IMR-90 (cell line): ENCODE data around the gene EHD4. TPM values are rescaled to one million over a fixed set of nuclear protein-coding genes. Genes with fewer than 3 reads are reported as not detected.

Source experiments
- ATAC-seq: fragments of 200-7000 bp; cut with Tn5 transposase; 2 replicates; pipeline ENCODE4 v1.9.1; 2020; ENCODE audit warnings: low read depth, mild to moderate bottlenecking, moderate library complexity
- BruUV-seq: library from RNA; stranded (reverse); fragments of 400-500 nt; replicated peaks from 2 replicates; lab custom pipeline; 2021; lab: Mats Ljungman, UMichigan
- CTCF ChIA-PET: fragments of 300-600 bp; formaldehyde crosslinking; extraction: SDS; loops from one replicate; lab custom pipeline; 2021; ENCODE audit warnings: antibody characterized with exemption; lab: Yijun Ruan, JAX
- POLR2A ChIA-PET: fragments of 300-600 bp; sonication (Branson Sonifier 250); formaldehyde crosslinking; loops from one replicate; lab custom pipeline; 2022; ENCODE audit warnings: antibody characterized with exemption; ENCODE audit not compliant: unreplicated experiment; lab: Charles Lee
- DNase-seq: peaks from one replicate; pipeline ENCODE4 v3.0.0; 2013
- H2AFZ ChIP-seq: replicated peaks from 2 replicates; pipeline ENCODE3; 2013; ENCODE audit warnings: low read length, mild to moderate bottlenecking; ENCODE audit not compliant: poor library complexity
- H2AK5ac ChIP-seq: 2 replicates; pipeline ENCODE4 v1.6.1; 2013; ENCODE audit warnings: low read depth, low read length, inconsistent platforms
- H2AK9ac ChIP-seq: replicated peaks from 2 replicates; pipeline ENCODE3; 2013; ENCODE audit warnings: mild to moderate bottlenecking, low read depth, low read length, moderate library complexity; ENCODE audit not compliant: poor library complexity
- H2BK120ac ChIP-seq: 2 replicates; pipeline ENCODE4 v1.6.1; 2013; ENCODE audit warnings: low read depth, low read length, inconsistent platforms
- H2BK15ac ChIP-seq: 3 replicates; pipeline ENCODE4 v1.6.1; 2013; ENCODE audit warnings: low read depth, low read length, inconsistent platforms
- H2BK20ac ChIP-seq: 2 replicates; pipeline ENCODE4 v1.6.1; 2013; ENCODE audit warnings: low read depth, mild to moderate bottlenecking, inconsistent platforms, low read length, moderate library complexity
- H2BK5ac ChIP-seq: 2 replicates; pipeline ENCODE4 v1.6.1; 2013; ENCODE audit warnings: mild to moderate bottlenecking, low read depth, low read length, inconsistent platforms; ENCODE audit not compliant: poor library complexity, severe bottlenecking
- H3K14ac ChIP-seq: replicated peaks from 2 replicates; pipeline ENCODE4 v1.6.1; 2013; ENCODE audit warnings: low read depth, low read length, inconsistent platforms
- H3K18ac ChIP-seq: 2 replicates; pipeline ENCODE4 v1.6.1; 2013; ENCODE audit warnings: low read depth, low read length, control low read depth
- H3K23ac ChIP-seq: 2 replicates; pipeline ENCODE4 v1.6.1; 2013; ENCODE audit warnings: low read depth, low read length, inconsistent platforms
- H3K27ac ChIP-seq: 2 replicates; pipeline ENCODE4 v1.5.1; 2013; ENCODE audit warnings: mild to moderate bottlenecking, control low read depth, low read length; ENCODE audit not compliant: insufficient read depth
- H3K27me3 ChIP-seq: 2 replicates; pipeline ENCODE4 v1.6.1; 2013; ENCODE audit warnings: low read length; ENCODE audit not compliant: control insufficient read depth, insufficient read depth
- H3K36me3 ChIP-seq: 2 replicates; pipeline ENCODE4 v1.6.1; 2013; ENCODE audit warnings: low read length, mixed read lengths; ENCODE audit not compliant: control insufficient read depth, insufficient read depth
- H3K4ac ChIP-seq: 2 replicates; pipeline ENCODE4 v1.6.1; 2013; ENCODE audit warnings: low read depth, low read length, inconsistent platforms
- H3K4me1 ChIP-seq: 2 replicates; pipeline ENCODE4 v1.6.1; 2013; ENCODE audit warnings: low read length, mixed read lengths; ENCODE audit not compliant: control insufficient read depth, insufficient read depth
- H3K4me2 ChIP-seq: 2 replicates; pipeline ENCODE4 v1.6.1; 2013; ENCODE audit warnings: low read depth, mild to moderate bottlenecking, control low read depth, low read length, moderate library complexity
- H3K4me3 ChIP-seq: 2 replicates; pipeline ENCODE4 v1.5.1; 2013; ENCODE audit warnings: low read depth, mild to moderate bottlenecking, control low read depth, low read length, moderate library complexity; ENCODE audit not compliant: insufficient read depth
- H3K56ac ChIP-seq: 2 replicates; pipeline ENCODE4 v1.6.1; 2013; ENCODE audit warnings: low read length, inconsistent platforms; ENCODE audit not compliant: insufficient read depth; ENCODE audit errors: extremely low read depth
- H3K79me1 ChIP-seq, 2 experiments: 2 replicates each; pipeline ENCODE4 v1.6.1; 2013; ENCODE audit warnings: low read length in 2 of 2, inconsistent platforms in 1 of 2, low read depth in 1 of 2
- H3K9ac ChIP-seq: 2 replicates; pipeline ENCODE4 v1.6.1; 2013; ENCODE audit warnings: low read depth, low read length, control low read depth
- H3K9me1 ChIP-seq: 2 replicates; pipeline ENCODE4 v1.6.1; 2013; ENCODE audit warnings: low read length, inconsistent platforms; ENCODE audit not compliant: insufficient read depth
- H3K9me3 ChIP-seq: 2 replicates; pipeline ENCODE4 v1.6.1; 2013; ENCODE audit warnings: low read length; ENCODE audit not compliant: control insufficient read depth, insufficient read depth
- H4K20me1 ChIP-seq: 2 replicates; pipeline ENCODE4 v1.6.1; 2013; ENCODE audit warnings: low read length, inconsistent platforms; ENCODE audit not compliant: insufficient read depth
- H4K5ac ChIP-seq: 2 replicates; pipeline ENCODE4 v1.6.1; 2013; ENCODE audit warnings: mild to moderate bottlenecking, low read depth, low read length, control low read depth
- H4K8ac ChIP-seq, 2 experiments: 2 replicates each; pipeline ENCODE4 v1.6.1; 2013; ENCODE audit warnings: low read depth in 2 of 2, low read length in 2 of 2, control low read depth in 1 of 2, inconsistent platforms in 1 of 2
- H4K91ac ChIP-seq: 2 replicates; pipeline ENCODE4 v1.6.1; 2013; ENCODE audit warnings: low read depth, low read length, inconsistent platforms; ENCODE audit not compliant: insufficient read depth
- BHLHE40 ChIP-seq: fragments of 150-350 bp; IDR thresholded peaks from 2 replicates; pipeline ENCODE4 v1.6.1; 2016; ENCODE audit warnings: mild to moderate bottlenecking, low read depth, low read length
- CEBPB ChIP-seq: IDR thresholded peaks from 2 replicates; pipeline ENCODE4 v1.6.1; 2012; ENCODE audit warnings: low read depth, low read length, improper control_type of control experiment
- CHD1 ChIP-seq: IDR thresholded peaks from 2 replicates; pipeline ENCODE4 v1.6.1; 2012; ENCODE audit warnings: low read depth, low read length, improper control_type of control experiment
- FOS ChIP-seq: fragments of 150-350 bp; IDR thresholded peaks from 2 replicates; pipeline ENCODE4 v1.6.1; 2016; ENCODE audit warnings: low read depth, low read length
- MAFK ChIP-seq: IDR thresholded peaks from 2 replicates; pipeline ENCODE4 v1.6.1; 2012; ENCODE audit warnings: low read depth, low read length, improper control_type of control experiment
- MAZ ChIP-seq: IDR thresholded peaks from 2 replicates; pipeline ENCODE4 v1.6.1; 2012; ENCODE audit warnings: low read depth, mild to moderate bottlenecking, low read length, improper control_type of control experiment, moderate library complexity, borderline replicate concordance
- MXI1 ChIP-seq: IDR thresholded peaks from 2 replicates; pipeline ENCODE4 v1.6.1; 2012; ENCODE audit warnings: low read depth, mild to moderate bottlenecking, low read length, moderate library complexity, borderline replicate concordance
- NFE2L2 ChIP-seq: fragments of 150-350 bp; IDR thresholded peaks from 2 replicates; pipeline ENCODE4 v1.6.1; 2016; ENCODE audit warnings: low read depth, mild to moderate bottlenecking, low read length
- POLR2A ChIP-seq: IDR thresholded peaks from 2 replicates; pipeline ENCODE4 v1.6.1; 2012; ENCODE audit warnings: mild to moderate bottlenecking, low read depth, low read length
- RAD21 ChIP-seq: IDR thresholded peaks from 2 replicates; pipeline ENCODE4 v1.6.1; 2012; ENCODE audit warnings: low read length, improper control_type of control experiment
- RCOR1 ChIP-seq: IDR thresholded peaks from 2 replicates; pipeline ENCODE4 v1.6.1; 2012; ENCODE audit warnings: mild to moderate bottlenecking, low read length, improper control_type of control experiment; ENCODE audit not compliant: insufficient replicate concordance
- RFX5 ChIP-seq: IDR thresholded peaks from 2 replicates; pipeline ENCODE4 v1.8.0; 2012; ENCODE audit warnings: low read depth, mild to moderate bottlenecking, low read length, moderate library complexity
- SMC3 ChIP-seq: fragments of 150-350 bp; IDR thresholded peaks from 2 replicates; pipeline ENCODE4 v1.6.1; 2016; ENCODE audit warnings: low read depth, mild to moderate bottlenecking, antibody characterized with exemption, low read length, moderate library complexity
- WGBS, 2 experiments: methylation state at CpG; one replicate each; pipeline versions ENCODE4 v1.1.5 to v1.1.7; 2013; ENCODE audit warnings: missing lambda C conversion rate in 2 of 2; ENCODE audit not compliant: insufficient read length in 1 of 2; ENCODE audit errors: extremely low coverage in 2 of 2; 5-methylcytosine and 5-hydroxymethylcytosine counted together
- dilution Hi-C: fragments of 300-500 bp; cut with HindIII; formaldehyde crosslinking; loops from one replicate; pipeline ENCODE4 v1.14.3; 2018; ENCODE audit warnings: low sequenced_read_pairs; ENCODE audit not compliant: unreplicated experiment
- in situ Hi-C: fragments of 300-500 bp; cut with MboI; formaldehyde crosslinking; loops from 3 replicates; pipeline ENCODE4 v1.14.3; 2019; ENCODE audit warnings: low sequenced_read_pairs, inconsistent platforms, mixed read lengths
- intact Hi-C: fragments of 100-400 bp; cut with micrococcal nuclease; formaldehyde crosslinking; loops from 2 replicates; pipeline ENCODE4 v1.10.0; 2022
- polyA plus RNA-seq, 3 experiments: library from polyadenylated mRNA; depleted of rRNA; stranded (reverse); fragments of >200 nt; gene quantifications; 2 replicates each; pipeline ENCODE4 v1.2.3, GENCODE V29; 2012; ENCODE audit warnings: low replicate concordance in 1 of 3
- total RNA-seq: library from RNA; depleted of rRNA; stranded (reverse); fragments of >200 nt; gene quantifications from 2 replicates; pipeline ENCODE4 v1.2.3, GENCODE V29; 2012
- TF ChIP-seq, protein P1 (sequence below): fragments of 150-350 bp; IDR thresholded peaks from 2 replicates; pipeline ENCODE4 v1.6.1; 2016; ENCODE audit warnings: low read depth, mild to moderate bottlenecking, low read length, moderate library complexity, borderline replicate concordance
- TF ChIP-seq, protein P2 (sequence below): conservative IDR thresholded peaks from 2 replicates; pipeline ENCODE4 v1.5.1; 2012; ENCODE audit warnings: mild to moderate bottlenecking, low read depth, low read length, improper control_type of control experiment
- TF ChIP-seq, protein P3 (sequence below): fragments of 150-350 bp; IDR thresholded peaks from 2 replicates; pipeline ENCODE4 v1.6.1; 2017; ENCODE audit warnings: mild to moderate bottlenecking, antibody characterized with exemption, low read length, low read depth

The EHD4 gene
- total and polyA plus RNA-seq, 2 of the 4 experiments (the other 2 are of a cell fraction): 21.0 to 29.0 TPM

DNA sequence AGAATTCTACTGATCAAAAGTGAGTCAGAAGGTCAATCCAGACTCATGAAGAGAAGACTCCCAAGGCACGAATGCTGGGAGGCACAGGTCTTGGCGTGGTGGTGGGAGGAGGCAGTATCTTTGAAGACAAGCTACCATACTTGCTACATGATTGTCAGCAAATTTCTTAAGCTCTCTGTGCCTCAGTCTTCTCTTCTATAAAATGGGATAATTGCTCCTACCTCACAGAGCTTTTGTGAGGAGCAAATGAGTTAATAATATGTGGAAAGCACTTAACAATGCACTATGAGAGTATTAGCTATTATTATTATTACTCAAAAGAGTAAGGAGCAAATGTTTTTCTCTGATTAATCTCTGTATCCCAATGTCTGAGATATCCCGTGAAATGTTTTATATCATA, 36.2 kb downstream of the EHD4 start:
- peak overlapping the region; percentile 62; the same call in 1 of the 2 replicates for H2AK5ac ChIP-seq
- dilution Hi-C loops: no loop called here
- DNase-seq (no peak), ATAC-seq (no peak)
- no peak overlapping the region for H3K56ac ChIP-seq
- H4K91ac ChIP-seq: no peak overlapping the region
- no peaks in the 10 kb centered on the region for H3K9me3 ChIP-seq
- peaks cover 41 to 85% of the 10 kb centered on the region in 2 experiments for H3K79me1 ChIP-seq
- no peak overlapping the region for H3K27ac ChIP-seq
- no peak overlapping the region for H2BK20ac ChIP-seq
- H2BK5ac ChIP-seq: no peak overlapping the region
- H3K4me2 ChIP-seq: no peak overlapping the region
- H4K5ac ChIP-seq: no peak overlapping the region
- in situ Hi-C loops: no loop called here
- H4K20me1 ChIP-seq: 0 out of 2 replicates have a peak, but pooled peaks cover under 1% of the 10 kb centered on the region
- no peak overlapping the region for H3K9ac ChIP-seq
- H2BK120ac ChIP-seq: peak overlapping the region; percentile 3; the same call in 1 of the 2 replicates
- no peak overlapping the region for H3K14ac ChIP-seq
- H3K23ac ChIP-seq: no peak overlapping the region
- ChIA-PET POLR2A (no interaction called here), CTCF (interaction anchor here (1.0 kb wide), 1 partner anchor 16 kb away, joined by 3 read pairs; no protein-coding TSS in a partner anchor)
- H2AK9ac ChIP-seq: no peak overlapping the region
- no peak for TF ChIP-seq NFE2L2
- no peak for TF ChIP-seq MXI1
- no peak for TF ChIP-seq SMC3
- no peak for TF ChIP-seq CHD1
- no peak for TF ChIP-seq POLR2A
- no peak for TF ChIP-seq RCOR1
- TF ChIP-seq FOS: no peak
- TF ChIP-seq RAD21: no peak
- no peak for TF ChIP-seq MAZ
- TF ChIP-seq, protein P1, sequence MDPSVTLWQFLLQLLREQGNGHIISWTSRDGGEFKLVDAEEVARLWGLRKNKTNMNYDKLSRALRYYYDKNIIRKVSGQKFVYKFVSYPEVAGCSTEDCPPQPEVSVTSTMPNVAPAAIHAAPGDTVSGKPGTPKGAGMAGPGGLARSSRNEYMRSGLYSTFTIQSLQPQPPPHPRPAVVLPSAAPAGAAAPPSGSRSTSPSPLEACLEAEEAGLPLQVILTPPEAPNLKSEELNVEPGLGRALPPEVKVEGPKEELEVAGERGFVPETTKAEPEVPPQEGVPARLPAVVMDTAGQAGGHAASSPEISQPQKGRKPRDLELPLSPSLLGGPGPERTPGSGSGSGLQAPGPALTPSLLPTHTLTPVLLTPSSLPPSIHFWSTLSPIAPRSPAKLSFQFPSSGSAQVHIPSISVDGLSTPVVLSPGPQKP: no peak
- TF ChIP-seq, protein P2, sequence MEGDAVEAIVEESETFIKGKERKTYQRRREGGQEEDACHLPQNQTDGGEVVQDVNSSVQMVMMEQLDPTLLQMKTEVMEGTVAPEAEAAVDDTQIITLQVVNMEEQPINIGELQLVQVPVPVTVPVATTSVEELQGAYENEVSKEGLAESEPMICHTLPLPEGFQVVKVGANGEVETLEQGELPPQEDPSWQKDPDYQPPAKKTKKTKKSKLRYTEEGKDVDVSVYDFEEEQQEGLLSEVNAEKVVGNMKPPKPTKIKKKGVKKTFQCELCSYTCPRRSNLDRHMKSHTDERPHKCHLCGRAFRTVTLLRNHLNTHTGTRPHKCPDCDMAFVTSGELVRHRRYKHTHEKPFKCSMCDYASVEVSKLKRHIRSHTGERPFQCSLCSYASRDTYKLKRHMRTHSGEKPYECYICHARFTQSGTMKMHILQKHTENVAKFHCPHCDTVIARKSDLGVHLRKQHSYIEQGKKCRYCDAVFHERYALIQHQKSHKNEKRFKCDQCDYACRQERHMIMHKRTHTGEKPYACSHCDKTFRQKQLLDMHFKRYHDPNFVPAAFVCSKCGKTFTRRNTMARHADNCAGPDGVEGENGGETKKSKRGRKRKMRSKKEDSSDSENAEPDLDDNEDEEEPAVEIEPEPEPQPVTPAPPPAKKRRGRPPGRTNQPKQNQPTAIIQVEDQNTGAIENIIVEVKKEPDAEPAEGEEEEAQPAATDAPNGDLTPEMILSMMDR: no peak
- TF ChIP-seq, protein P3, sequence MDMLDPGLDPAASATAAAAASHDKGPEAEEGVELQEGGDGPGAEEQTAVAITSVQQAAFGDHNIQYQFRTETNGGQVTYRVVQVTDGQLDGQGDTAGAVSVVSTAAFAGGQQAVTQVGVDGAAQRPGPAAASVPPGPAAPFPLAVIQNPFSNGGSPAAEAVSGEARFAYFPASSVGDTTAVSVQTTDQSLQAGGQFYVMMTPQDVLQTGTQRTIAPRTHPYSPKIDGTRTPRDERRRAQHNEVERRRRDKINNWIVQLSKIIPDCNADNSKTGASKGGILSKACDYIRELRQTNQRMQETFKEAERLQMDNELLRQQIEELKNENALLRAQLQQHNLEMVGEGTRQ: no peak
- no peak for TF ChIP-seq CEBPB
- no peak for TF ChIP-seq BHLHE40
- no peak for TF ChIP-seq RFX5
- TF ChIP-seq MAFK: no peak
- no peak overlapping the region for H3K4me3 ChIP-seq
- H2AFZ ChIP-seq: no peak overlapping the region
- peaks cover 36% of the 10 kb centered on the region for H3K9me1 ChIP-seq
- H3K27me3 ChIP-seq: no peaks in the 10 kb centered on the region
- H4K8ac ChIP-seq: no peak overlapping the region
- BruUV-seq: no TSS peak
- intact Hi-C loops: no loop called here
- H3K36me3 ChIP-seq: peaks cover 1% of the 10 kb centered on the region; the same call in 1 of the 2 replicates
- H3K4ac ChIP-seq: no peak overlapping the region
- no peak overlapping the region for H3K18ac ChIP-seq
- WGBS, 2 experiments: no CpG with 5 or more reads among the region's 3 CpGs
- peaks cover 19% of the 10 kb centered on the region for H3K4me1 ChIP-seq
- no peak overlapping the region; the same call in 2 of the 3 replicates for H2BK15ac ChIP-seq
